Activated gamma-delta T cell treated with Interleukin-2 at 50 U/mL for 16 hours (primary cell): Measurements from ENCODE around the gene THEM4.
"Not testable (repeated sequence)": the region's sequence is repeated elsewhere in the genome, so short reads cannot be mapped to it uniquely, and the experiment has no call there.

ENCODE experiments used
- DNase-seq: peaks from one replicate; pipeline ENCODE4 v3.0.0-alpha.2; 2020

The THEM4 gene

GRCh38 chr1:151858030-151858746, 51.1 kb downstream of the THEM4 start:
- no peak for DNase-seq

GRCh38 chr1:151855933-151856332, 53.4 kb downstream of the THEM4 start:
- DNase-seq, result no peak

GRCh38 chr1:151855516-151855915, 53.8 kb downstream of the THEM4 start:
- not testable (repeated sequence) for DNase-seq

DNA sequence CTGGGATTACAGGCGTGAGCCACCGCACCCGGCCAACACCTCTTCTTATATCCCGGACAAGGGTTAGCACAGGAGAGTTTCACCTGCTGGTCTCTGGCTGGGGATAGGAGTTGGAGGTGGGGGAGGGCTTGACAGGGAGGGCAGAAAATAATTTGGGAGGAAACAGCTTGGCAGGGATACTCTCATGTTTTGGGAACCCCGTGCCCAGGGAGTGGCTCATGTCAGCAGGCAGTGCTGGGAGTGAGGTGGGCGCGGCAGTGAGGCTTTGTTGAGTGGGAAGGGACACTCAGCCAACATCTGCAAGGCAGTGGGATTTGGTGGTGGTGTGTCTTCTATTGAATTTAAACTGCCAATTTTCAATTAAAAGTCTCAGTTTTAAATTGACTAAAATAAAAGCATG, 54.7 kb downstream of the THEM4 start:
- DNase-seq, result no peak

- no peak for DNase-seq
Measured at GRCh38 chr1:151853411-151853943, 55.8 kb downstream of the THEM4 start, which contains the start of gene THEM5. Gene THEM5, minus strand, starts transcription at chr1:151853712. Its CDS starts 147 bp downstream, at chr1:151853565.

DNA sequence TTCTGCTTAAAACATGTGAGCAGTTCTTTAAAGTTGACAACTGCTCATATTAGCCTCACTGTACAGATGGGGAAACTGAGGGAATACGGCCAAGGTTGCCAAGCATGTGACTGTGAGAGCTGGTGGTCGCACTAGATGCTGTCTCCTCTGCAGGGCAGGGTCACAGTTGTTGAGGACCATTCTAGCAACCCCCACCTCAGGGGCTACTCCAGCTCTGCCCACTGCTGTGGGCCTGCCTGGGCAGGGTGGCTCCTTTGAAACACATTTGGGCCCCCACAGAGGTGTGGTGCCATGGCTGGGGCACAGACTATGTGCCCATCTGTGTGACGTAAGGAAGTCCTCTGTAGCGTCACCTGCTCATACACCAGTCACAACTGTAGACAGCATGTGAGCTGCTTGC, 56.6 kb downstream of the THEM4 start:
- DNase-seq, result no peak

GRCh38 chr1:151851886-151852285, 57.4 kb downstream of the THEM4 start:
- no peak for DNase-seq

- no peak for DNase-seq
Measured at GRCh38 chr1:151849871-151850270, 59.4 kb downstream of the THEM4 start.

GRCh38 chr1:151849126-151849525, 60.2 kb downstream of the THEM4 start:
- no peak for DNase-seq

- DNase-seq, result no peak
Measured at GRCh38 chr1:151847867-151848596, 61.3 kb downstream of the THEM4 start.

DNA sequence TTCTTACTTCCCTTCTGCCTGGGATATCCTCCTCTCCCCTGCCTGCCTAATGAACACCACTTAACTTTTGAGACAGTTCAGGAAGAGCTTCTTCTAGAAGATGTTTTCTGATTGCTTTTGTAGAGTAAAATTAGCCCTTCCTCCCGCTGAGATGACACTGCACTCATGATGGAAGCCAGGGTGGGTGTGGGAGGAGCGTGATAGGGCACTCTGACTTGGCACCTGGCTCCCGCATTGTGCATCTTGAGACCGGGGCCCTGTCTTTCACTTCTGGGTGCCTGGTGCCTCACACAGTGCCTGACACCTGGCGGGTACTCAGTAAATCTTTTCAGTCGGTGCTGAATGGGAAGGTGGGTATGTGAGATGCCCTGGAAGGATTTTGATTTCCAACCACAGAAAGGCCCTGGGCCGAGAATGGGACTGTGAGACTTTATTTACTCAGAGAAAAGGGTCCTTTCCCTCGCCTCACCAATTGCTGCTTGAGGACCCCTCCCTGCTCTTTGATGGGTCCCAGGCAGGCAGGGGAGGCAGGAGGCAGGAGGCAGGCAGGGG, 62.5 kb downstream of the THEM4 start:
- no peak for DNase-seq

DNA sequence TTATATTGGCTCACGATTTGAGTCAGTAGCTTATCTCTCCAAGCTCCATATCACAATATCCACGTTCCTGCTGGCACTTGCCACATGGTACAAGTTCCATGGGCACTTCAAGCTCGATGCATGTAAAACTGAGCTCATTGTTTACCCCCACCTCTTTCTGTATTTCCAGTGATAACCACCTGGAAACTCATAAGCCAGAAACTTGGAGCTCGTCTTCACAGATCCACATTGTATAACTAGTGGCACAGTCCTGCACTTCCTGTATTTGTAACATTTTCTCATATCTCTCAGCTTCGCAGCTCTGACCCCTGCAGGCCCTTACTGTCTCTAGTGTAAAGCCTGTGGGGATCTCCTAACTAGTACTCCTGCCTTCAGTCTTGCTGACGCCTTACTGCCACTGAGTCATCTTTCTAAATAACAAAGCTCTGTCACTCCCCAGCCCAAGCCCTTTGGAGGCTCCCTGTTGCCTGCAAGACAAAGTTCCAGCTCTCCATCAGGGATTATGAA, 63.2 kb downstream of the THEM4 start:
- no peak for DNase-seq

GRCh38 chr1:151843398-151843797, 65.9 kb downstream of the THEM4 start:
- DNase-seq, result no peak

DNA sequence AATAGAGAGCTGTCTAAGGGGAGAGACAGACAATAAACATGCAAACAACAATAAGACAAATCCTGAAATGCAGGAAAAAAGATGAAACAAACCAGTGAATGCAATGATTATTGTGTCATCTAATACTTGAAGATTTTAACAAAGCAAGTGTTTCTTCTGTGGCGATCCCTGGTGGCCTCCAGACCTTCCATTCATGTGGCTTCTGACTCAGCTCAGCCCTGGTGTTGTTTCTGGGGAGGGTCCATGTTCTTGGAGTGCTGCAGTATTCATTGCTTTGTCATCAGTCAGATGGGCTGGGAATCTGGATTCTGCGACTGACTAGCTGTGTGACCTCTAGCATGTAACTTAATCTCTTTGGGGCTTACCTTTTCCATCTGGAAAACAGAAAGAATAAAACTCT, 68.2 kb downstream of the THEM4 start:
- no peak for DNase-seq

DNA sequence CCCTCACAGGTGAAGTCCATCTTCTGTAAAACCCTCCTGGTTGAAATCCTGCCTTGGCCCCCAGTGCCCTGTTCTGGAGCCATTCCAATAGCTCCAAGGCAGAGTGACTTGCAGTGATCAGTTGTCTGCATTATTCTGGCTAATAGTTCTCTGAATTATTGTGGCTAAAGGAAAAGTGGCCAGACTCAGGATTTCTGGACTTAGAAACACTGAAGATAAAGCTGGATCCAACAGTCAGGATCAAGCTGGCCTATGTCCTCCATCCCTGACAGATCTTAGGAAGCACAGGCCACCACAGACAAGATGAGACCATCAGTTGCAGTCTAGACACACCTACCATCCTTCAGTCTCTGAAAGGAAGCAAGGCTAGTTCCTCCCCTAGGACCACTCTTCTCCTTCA, 68.9 kb downstream of the THEM4 start:
- no peak for DNase-seq

GRCh38 chr1:151839457-151840403, 69.6 kb downstream of the THEM4 start, which contains the start of gene C2CD4D:
Gene C2CD4D, minus strand, starts transcription at chr1:151839820. Its CDS starts 831 bp downstream, at chr1:151838989.
- DNase-seq, result peak; percentile 60

GRCh38 chr1:151839082-151839412, 70.3 kb downstream of the THEM4 start:
- DNase-seq, result no peak

- DNase-seq, result no peak
Measured at GRCh38 chr1:151838222-151839081, 70.9 kb downstream of the THEM4 start.

- no peak for DNase-seq
Measured at GRCh38 chr1:151837884-151838221, 71.5 kb downstream of the THEM4 start.

DNA sequence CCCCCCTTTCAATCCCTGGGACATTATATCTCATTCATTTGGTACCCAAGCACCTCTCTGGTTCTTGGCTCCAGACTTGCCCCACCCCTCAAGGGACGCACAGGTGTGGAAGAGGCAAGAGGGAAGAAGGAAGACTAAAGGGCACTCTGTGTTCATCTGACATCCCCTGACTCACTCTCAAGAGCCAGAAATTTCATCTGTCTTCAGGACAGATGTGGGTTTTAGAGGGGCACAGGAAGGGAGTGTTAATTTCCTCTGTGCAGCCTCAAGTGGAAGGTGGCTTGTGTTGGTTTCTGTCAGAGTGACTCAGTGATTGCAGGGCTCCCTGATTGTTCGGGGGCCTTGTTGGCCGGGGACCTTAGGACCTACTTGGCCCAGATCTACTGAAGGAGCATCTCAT, 72.1 kb downstream of the THEM4 start:
- DNase-seq, result peak; percentile 49

GRCh38 chr1:151835596-151835995, 73.7 kb downstream of the THEM4 start:
- DNase-seq, result no peak

GRCh38 chr1:151834239-151834638, 75.1 kb downstream of the THEM4 start:
- DNase-seq, result no peak
